GM13977 (cell line): ENCODE data around the gene DCC.

Experiments used
- DNase-seq: peaks from one replicate; pipeline ENCODE4 v3.0.0; 2012; ENCODE audit warnings: low spot score
- in situ Hi-C: fragments of 300-500 bp; cut with MboI; formaldehyde crosslinking; loops from one replicate; pipeline ENCODE4 v1.12.0; 2022; ENCODE audit warnings: low sequenced_read_pairs, low pct_unique_long_range_greater_than_20kb, mixed read lengths, inconsistent platforms; ENCODE audit not compliant: unreplicated experiment
- TF ChIP-seq, protein P1 (sequence below): IDR thresholded peaks from 2 replicates; pipeline ENCODE4 v1.5.1; 2012; ENCODE audit warnings: mild to moderate bottlenecking, control low read depth; ENCODE audit not compliant: insufficient read depth; ENCODE audit errors: extremely low read depth, missing control alignments

Gene DCC

DNA sequence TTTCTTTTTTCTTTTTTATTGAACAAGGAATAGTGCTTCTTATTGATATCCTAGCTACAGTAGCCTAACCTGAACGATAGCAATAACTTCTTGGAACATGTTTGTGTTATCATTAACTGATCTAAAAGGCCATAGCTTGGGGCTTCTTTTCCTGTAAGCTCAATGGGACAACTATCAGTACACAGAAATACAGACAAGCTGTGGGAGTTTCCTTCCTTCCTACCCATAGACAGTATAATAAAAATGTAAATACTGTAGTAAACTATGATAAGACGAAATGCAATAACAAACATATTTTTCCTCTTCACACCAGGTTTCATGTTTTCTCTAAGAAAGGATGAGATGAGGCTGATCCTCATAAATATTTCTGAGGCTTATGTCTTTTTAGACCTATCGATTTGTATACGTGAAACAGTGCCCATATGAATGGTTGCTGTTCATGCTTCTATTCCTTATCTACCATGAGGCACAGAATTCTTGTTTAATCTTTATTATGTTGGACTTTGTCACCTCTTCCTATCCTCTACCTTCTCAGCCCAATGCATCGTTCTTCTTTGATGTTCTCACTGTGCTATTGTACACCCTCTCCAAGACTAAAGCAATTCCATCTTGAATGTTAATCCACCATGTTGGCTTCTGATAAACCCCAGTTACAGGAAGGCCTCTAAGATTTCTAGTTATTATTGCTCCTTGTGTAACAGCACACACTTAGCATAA is 361.4 kb downstream of the DCC start:
- no peak for DNase-seq
- in situ Hi-C loops = no loop called here
- TF ChIP-seq, protein P1, sequence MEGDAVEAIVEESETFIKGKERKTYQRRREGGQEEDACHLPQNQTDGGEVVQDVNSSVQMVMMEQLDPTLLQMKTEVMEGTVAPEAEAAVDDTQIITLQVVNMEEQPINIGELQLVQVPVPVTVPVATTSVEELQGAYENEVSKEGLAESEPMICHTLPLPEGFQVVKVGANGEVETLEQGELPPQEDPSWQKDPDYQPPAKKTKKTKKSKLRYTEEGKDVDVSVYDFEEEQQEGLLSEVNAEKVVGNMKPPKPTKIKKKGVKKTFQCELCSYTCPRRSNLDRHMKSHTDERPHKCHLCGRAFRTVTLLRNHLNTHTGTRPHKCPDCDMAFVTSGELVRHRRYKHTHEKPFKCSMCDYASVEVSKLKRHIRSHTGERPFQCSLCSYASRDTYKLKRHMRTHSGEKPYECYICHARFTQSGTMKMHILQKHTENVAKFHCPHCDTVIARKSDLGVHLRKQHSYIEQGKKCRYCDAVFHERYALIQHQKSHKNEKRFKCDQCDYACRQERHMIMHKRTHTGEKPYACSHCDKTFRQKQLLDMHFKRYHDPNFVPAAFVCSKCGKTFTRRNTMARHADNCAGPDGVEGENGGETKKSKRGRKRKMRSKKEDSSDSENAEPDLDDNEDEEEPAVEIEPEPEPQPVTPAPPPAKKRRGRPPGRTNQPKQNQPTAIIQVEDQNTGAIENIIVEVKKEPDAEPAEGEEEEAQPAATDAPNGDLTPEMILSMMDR = no peak

DNA sequence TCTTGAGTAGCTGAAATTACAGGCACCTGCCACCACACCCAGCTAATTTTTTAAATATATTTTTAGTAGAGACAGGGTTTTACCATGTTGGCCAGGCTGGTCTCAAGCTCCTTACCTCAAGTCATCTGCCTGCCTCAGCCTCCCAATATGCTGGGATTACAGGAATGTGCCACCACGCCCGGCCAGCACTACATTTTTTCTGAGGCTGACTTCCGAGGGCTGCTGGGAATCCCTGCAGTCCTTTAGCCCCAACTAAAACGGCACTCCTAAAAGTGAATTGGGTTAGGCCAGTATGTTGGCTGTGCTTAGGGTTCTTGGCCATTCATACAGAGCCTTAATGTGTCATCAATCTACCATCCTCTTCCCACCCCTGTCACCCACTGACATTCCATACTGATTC is 375.4 kb downstream of the DCC start:
- in situ Hi-C loops = no loop called here
- no peak for DNase-seq
- TF ChIP-seq, protein P1 = no peak

DNA sequence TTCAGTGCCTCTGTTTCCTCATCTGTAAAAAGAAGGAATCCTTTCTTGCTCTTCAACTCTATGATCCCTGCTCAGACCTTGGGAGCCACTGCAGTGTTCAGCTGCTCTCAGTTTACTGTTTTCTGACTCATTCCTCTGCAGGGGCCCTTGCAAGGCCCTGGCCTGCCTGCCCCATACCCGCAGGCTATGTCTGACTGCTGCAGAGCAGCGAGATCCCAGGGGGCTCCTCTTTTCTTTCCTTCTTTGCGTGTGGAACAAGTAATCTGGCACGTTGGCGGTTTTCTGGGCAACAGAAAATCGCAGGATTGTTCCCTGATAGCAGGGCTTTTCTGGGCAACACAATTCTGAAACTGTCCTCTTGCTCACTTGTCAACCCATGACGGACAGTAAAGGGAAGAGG is 376.0 kb downstream of the DCC start:
- TF ChIP-seq, protein P1 = no peak
- in situ Hi-C loops = no loop called here
- no peak for DNase-seq

DNA sequence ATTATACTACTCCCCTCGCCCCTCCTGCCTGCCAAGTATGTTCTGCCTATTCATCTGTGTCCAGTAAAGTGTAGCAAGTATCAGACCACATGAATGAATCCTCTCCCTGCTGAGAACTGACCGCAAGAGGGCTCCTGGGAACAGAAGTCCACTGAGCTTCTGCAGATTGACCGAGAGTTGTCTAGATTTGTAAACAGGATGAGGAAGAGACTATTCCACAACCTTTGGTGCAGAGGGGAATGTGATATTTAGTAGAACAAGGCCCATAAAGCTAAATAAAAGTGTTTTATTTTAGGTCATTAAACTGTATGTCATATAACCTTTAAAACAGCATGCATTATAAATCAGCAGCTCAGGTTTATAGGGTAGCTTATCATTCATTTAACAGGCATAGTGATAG is 377.0 kb downstream of the DCC start:
- no peak for DNase-seq
- in situ Hi-C loops = no loop called here
- TF ChIP-seq, protein P1 = no peak

DNA sequence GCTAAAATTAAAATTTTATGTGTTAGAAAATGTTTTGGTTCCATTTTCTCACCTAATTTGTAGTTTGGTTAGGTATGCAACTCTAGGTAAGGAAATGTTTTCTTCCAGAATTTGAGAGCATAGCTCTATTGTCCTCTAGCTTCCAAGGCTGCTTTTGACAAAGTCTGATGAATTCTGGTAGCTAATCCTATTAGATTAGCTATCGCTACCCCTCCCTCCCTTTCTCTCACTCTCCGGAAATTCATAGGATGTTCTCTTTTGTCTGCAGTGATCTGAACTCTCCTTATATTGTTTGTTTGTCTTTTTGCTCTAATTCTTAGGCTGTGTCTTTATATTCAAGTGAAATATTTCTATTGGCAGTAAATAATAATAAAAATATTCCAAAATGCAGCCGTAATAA is 382.9 kb downstream of the DCC start:
- DNase-seq = no peak
- in situ Hi-C loops = no loop called here
- TF ChIP-seq, protein P1 = no peak

DNA sequence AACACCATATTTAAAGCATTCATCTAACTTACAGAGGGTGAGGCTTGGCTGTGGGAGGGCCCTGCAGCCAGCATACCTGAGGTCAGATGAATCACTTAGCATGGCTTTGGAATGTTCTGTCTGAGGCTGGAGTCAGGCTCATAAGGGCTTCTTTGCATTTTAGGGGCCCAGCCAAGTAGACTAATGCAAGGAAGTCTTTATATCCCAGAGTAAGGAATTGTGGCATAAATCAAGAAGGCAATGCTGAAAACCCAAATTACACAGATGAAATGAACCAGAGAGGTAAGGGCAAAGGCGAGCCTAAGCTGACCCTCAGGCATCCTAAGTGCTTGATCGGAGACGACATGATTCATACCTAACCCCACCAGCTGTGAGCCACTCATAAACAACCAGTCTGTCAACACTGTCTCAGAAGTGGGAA is 383.6 kb downstream of the DCC start:
- DNase-seq = no peak
- TF ChIP-seq, protein P1 = no peak
- in situ Hi-C loops = no loop called here
